NCI-H2081 treated with DMSO at 0.1 percent for 48 hours (cell line): Measurements from ENCODE around the gene CD248.
"Not testable (repeated sequence)": the region's sequence is repeated elsewhere in the genome, so short reads cannot be mapped to it uniquely, and the experiment has no call there.

Experiments
- DNase-seq: peaks from one replicate; lab custom pipeline; 2025; lab: John Stamatoyannopoulos, UW

CD248 gene

GRCh38 chr11:66313321-66314185, 3.3 kb downstream of the CD248 start:
- no peak for DNase-seq

- DNase-seq, result peak; percentile 45
Measured at GRCh38 chr11:66312549-66313320, 4.1 kb downstream of the CD248 start.

GRCh38 chr11:66311965-66312548, 4.8 kb downstream of the CD248 start:
- DNase-seq, result peak; percentile 81

GRCh38 chr11:66311470-66311964, 5.3 kb downstream of the CD248 start:
- DNase-seq, result no peak

GRCh38 chr11:66310803-66311440, 5.9 kb downstream of the CD248 start:
- not testable (repeated sequence) for DNase-seq

GRCh38 chr11:66310324-66310723, 6.5 kb downstream of the CD248 start:
- no peak for DNase-seq

- DNase-seq, result no peak
Measured at GRCh38 chr11:66309475-66309874, 7.4 kb downstream of the CD248 start.

GRCh38 chr11:66302656-66303055, 14.2 kb downstream of the CD248 start:
- DNase-seq, result no peak

- DNase-seq, result no peak
Measured at GRCh38 chr11:66299186-66299585, 17.7 kb downstream of the CD248 start.

GRCh38 chr11:66297610-66298009, 19.2 kb downstream of the CD248 start:
- DNase-seq, result no peak

GRCh38 chr11:66294626-66295620, 21.9 kb downstream of the CD248 start:
- no peak for DNase-seq

GRCh38 chr11:66293777-66294625, 22.8 kb downstream of the CD248 start:
- no peak for DNase-seq

GRCh38 chr11:66293352-66293751, 23.5 kb downstream of the CD248 start:
- no peak for DNase-seq

GRCh38 chr11:66292543-66293332, 24.1 kb downstream of the CD248 start:
- no peak for DNase-seq

GRCh38 chr11:66291706-66292542, 24.9 kb downstream of the CD248 start, which contains the start of gene TMEM151A:
TSS of gene TMEM151A (plus strand) at chr11:66291894. CDS start at chr11:66292014, 120 bp downstream.
- no peak for DNase-seq

GRCh38 chr11:66291303-66291705, 25.5 kb downstream of the CD248 start:
- DNase-seq, result no peak

- no peak for DNase-seq
Measured at GRCh38 chr11:66290330-66290621, 26.6 kb downstream of the CD248 start.
